HEK293T (cell line): ENCODE results near the gene PLA2G7.

Experiments used
- BHLHE40 ChIP-seq: fragments of 450-650 bp; IDR thresholded peaks from 2 replicates; pipeline ENCODE4 v1.6.1; 2016; ENCODE audit warnings: mild to moderate bottlenecking, moderate library complexity, borderline replicate concordance
- CTBP1 ChIP-seq: fragments of 450-650 bp; IDR thresholded peaks from 2 replicates; pipeline ENCODE4 v1.6.1; 2016; ENCODE audit warnings: borderline replicate concordance
- ELF4 ChIP-seq: fragments of 450-650 bp; IDR thresholded peaks from 2 replicates; pipeline ENCODE4 v1.6.1; 2017; ENCODE audit warnings: antibody characterized with exemption
- FOXA1 ChIP-seq: fragments of 450-650 bp; IDR thresholded peaks from 2 replicates; pipeline ENCODE4 v1.6.1; 2016; ENCODE audit warnings: mild to moderate bottlenecking
- FOXK2 ChIP-seq: fragments of 450-650 bp; IDR thresholded peaks from 2 replicates; pipeline ENCODE4 v1.6.1; 2016; ENCODE audit warnings: mild to moderate bottlenecking
- FOXM1 ChIP-seq: fragments of 450-650 bp; IDR thresholded peaks from 2 replicates; pipeline ENCODE4 v1.6.1; 2017; ENCODE audit warnings: mild to moderate bottlenecking, borderline replicate concordance
- HDGF ChIP-seq: fragments of 450-650 bp; IDR thresholded peaks from 2 replicates; pipeline ENCODE4 v1.6.1; 2017; ENCODE audit warnings: antibody characterized with exemption, borderline replicate concordance
- NFRKB ChIP-seq: fragments of 450-650 bp; IDR thresholded peaks from 2 replicates; pipeline ENCODE4 v1.6.1; 2016; ENCODE audit warnings: mild to moderate bottlenecking, moderate library complexity
- SP1 ChIP-seq: fragments of 450-650 bp; IDR thresholded peaks from 2 replicates; pipeline ENCODE4 v1.6.1; 2017
- SUZ12 ChIP-seq: fragments of 450-650 bp; IDR thresholded peaks from 2 replicates; pipeline ENCODE4 v1.6.1; 2016; ENCODE audit warnings: mild to moderate bottlenecking
- TF ChIP-seq, protein P1 (sequence below): fragments of 450-650 bp; IDR thresholded peaks from 2 replicates; pipeline ENCODE4 v1.6.1; 2016

DNA sequence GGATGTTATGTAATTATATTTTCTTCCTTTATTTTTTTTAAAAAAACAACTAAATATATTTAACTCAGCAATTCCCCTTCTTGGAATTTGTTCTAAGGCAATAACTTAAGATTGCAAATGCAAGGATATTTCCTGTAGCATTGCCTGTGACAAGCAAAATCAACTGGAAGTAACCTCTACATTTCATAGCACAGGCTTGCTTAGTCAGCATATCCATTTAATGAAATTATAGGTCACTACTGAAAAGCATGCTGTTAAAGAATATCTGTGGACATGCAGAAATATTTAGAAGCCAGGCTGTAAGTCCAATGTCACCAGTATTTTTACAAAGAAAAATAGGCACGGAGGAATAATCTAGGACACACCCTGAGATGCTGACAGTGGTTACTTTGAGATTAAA, 49.4 kb upstream of the PLA2G7 start:
- TF ChIP-seq FOXK2 (no peak), NFRKB (no peak), FOXA1 (no peak), SP1 (no peak), BHLHE40 (no peak), ELF4 (no peak), FOXM1 (no peak), CTBP1 (no peak), SUZ12 (no peak), HDGF (no peak)
- TF ChIP-seq, protein P1, sequence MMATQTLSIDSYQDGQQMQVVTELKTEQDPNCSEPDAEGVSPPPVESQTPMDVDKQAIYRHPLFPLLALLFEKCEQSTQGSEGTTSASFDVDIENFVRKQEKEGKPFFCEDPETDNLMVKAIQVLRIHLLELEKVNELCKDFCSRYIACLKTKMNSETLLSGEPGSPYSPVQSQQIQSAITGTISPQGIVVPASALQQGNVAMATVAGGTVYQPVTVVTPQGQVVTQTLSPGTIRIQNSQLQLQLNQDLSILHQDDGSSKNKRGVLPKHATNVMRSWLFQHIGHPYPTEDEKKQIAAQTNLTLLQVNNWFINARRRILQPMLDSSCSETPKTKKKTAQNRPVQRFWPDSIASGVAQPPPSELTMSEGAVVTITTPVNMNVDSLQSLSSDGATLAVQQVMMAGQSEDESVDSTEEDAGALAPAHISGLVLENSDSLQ = no peak
